GM19324 (cell line): ENCODE data around the gene SLC13A2.

ENCODE experiments used
- ATAC-seq: cut with Tn5 transposase; IDR thresholded peaks from one replicate; pipeline ENCODE4 v1.9.1; 2021; ENCODE audit warnings: mild to moderate bottlenecking, moderate library complexity; ENCODE audit not compliant: unreplicated experiment, low FRiP score

SLC13A2 gene

GRCh38 chr17:28470266-28470913 lies 3.1 kb upstream of the SLC13A2 start:
- no peak for ATAC-seq

GRCh38 chr17:28470914-28471366 lies 2.5 kb upstream of the SLC13A2 start:
- no peak for ATAC-seq

GRCh38 chr17:28471531-28472342 lies 1.7 kb upstream of the SLC13A2 start:
- ATAC-seq: no peak

- ATAC-seq: no peak
These were observed 460 bp upstream of the SLC13A2 start for GRCh38 chr17:28472871-28473497.

GRCh38 chr17:28474111-28474531 lies 677 bp downstream of the SLC13A2 start:
- ATAC-seq: no peak

- ATAC-seq: no peak
These were observed 1.9 kb downstream of the SLC13A2 start for GRCh38 chr17:28475151-28475900.

GRCh38 chr17:28476076-28476865 lies 2.8 kb downstream of the SLC13A2 start:
- ATAC-seq: no peak

GRCh38 chr17:28477928-28478327 lies 4.5 kb downstream of the SLC13A2 start:
- no peak for ATAC-seq

- ATAC-seq: no peak
These were observed 5.5 kb downstream of the SLC13A2 start for GRCh38 chr17:28478712-28479615.

GRCh38 chr17:28480278-28480677 lies 6.8 kb downstream of the SLC13A2 start:
- ATAC-seq: no peak

- ATAC-seq: no peak
These were observed 7.5 kb downstream of the SLC13A2 start for GRCh38 chr17:28480799-28481571.

- ATAC-seq: no peak
These were observed 9.2 kb downstream of the SLC13A2 start for GRCh38 chr17:28482551-28483199.

GRCh38 chr17:28484296-28484695 lies 10.9 kb downstream of the SLC13A2 start:
- no peak for ATAC-seq

- no peak for ATAC-seq
These were observed 11.6 kb downstream of the SLC13A2 start for GRCh38 chr17:28485049-28485448.

GRCh38 chr17:28487881-28488532 lies 14.6 kb downstream of the SLC13A2 start:
- ATAC-seq: no peak

- ATAC-seq: no peak
These were observed 15.3 kb downstream of the SLC13A2 start for GRCh38 chr17:28488533-28489276.
